NCI-H524 (cell line): ENCODE data around the gene HLCS.
A peak's percentile ranks its signal among the peaks of the same experiment; 100 is the strongest.

Experiments used
- DNase-seq, 2 experiments: peaks; one replicate each; lab custom pipeline; 2025; lab: John Stamatoyannopoulos, UW

HLCS gene

DNA sequence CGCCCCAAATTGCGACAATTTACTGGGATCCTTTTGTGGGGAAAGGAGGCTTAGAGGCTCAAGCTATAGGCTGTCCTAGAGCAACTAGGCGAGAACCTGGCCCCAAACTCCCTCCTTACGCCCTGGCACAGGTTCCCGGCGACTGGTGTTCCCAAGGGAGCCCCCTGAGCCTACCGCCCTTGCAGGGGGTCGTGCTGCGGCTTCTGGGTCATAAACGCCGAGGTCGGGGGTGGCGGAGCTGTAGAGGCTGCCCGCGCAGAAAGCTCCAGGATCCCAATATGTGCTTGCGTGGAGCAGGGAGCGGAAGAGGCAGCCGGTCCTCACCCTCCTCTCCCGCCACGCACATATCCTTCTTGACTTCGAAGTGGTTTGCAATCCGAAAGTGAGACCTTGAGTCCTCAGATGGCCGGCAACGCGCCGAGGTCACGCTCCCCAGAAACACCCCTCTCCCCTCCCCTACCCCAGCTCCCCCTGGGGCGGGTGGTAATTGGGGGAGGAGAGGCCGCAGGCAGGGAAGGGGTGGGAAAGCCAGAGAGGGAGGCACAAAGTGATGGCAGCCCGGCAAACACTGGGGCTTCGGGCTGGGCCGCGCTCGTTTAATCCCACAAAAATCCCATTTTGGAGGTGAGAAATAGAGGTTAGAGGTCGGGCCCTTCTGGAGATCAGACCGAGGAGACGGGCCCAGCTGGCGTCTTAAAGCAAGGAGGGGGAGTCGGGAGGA, 261.4 kb downstream of the HLCS start:
- DNase-seq = no peak

GRCh38 chr21:36704281-36704957, 262.1 kb downstream of the HLCS start:
- no peak for DNase-seq

GRCh38 chr21:36703626-36704280, 262.7 kb downstream of the HLCS start:
- no peak for DNase-seq

DNA sequence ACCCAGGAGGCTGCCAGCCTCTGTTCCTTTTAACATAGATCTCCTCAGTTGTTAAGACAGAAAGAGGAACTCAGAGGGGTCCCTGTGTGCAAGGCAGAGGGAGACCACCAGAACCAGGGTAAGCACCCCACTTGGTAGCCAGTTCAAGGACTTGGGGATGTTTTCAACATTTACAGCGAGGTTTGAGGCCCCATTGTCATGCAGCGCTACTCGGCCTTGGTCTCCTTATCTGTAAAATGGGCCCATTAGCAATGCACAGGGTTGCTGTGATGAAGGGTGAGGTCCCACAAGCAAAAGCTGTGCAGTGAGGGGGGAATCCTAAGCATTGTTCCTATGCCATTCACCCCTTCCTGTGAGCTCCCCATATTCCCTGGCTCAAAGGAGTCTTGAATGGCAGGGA, 263.3 kb downstream of the HLCS start:
- no peak for DNase-seq

GRCh38 chr21:36702622-36702968, 263.9 kb downstream of the HLCS start:
- no peak for DNase-seq

GRCh38 chr21:36701756-36702621, 264.5 kb downstream of the HLCS start:
- DNase-seq = no peak

GRCh38 chr21:36700971-36701755, 265.3 kb downstream of the HLCS start:
- DNase-seq = peak in 1 of 2 experiments; percentile 38
